Vagina (tissue), 2 donors: ENCODE results near the gene SMAD6. TPM values are rescaled to one million over a fixed set of nuclear protein-coding genes. Genes with fewer than 3 reads are reported as not detected.
A peak's percentile ranks its signal among the peaks of the same experiment; 100 is the strongest.

Source experiments
- DNase-seq, 2 donors: peaks; one replicate each; pipeline ENCODE4 v3.0.0-alpha.2; 2017; ENCODE audit errors: extremely low spot score in 2 of 2
- H3K27ac ChIP-seq: fragments of 200-600 bp; sonication (generic); one replicate; pipeline ENCODE4 v1.5.1; 2019
- H3K27me3 ChIP-seq: fragments of 200-600 bp; sonication (generic); one replicate; pipeline ENCODE4 v1.5.1; 2019
- H3K36me3 ChIP-seq, 2 donors: fragments of 200-600 bp; sonication (generic); one replicate each; pipeline ENCODE4 v1.5.1; 2017 to 2019
- H3K4me1 ChIP-seq: fragments of 200-600 bp; sonication (generic); one replicate; pipeline ENCODE4 v1.5.1; 2019
- H3K4me3 ChIP-seq, 2 donors: fragments of 200-600 bp; sonication (generic); 1 replicate in 1 of 2; 2 replicates in 1 of 2; pipeline ENCODE4 v1.5.1; 2016 to 2019
- H3K9me3 ChIP-seq: fragments of 200-600 bp; sonication (generic); one replicate; pipeline ENCODE4 v1.5.1; 2019
- POLR2A ChIP-seq, 2 donors: fragments of 450-650 bp; IDR thresholded peaks; one replicate each; pipeline ENCODE4 v1.6.1; 2017; ENCODE audit warnings: antibody characterized with exemption in 2 of 2, mild to moderate bottlenecking in 2 of 2, moderate library complexity in 2 of 2
- POLR2AphosphoS5 ChIP-seq, 2 donors: sonication (generic); formaldehyde crosslinking; IDR thresholded peaks; one replicate each; pipeline ENCODE4 v1.9.0; 2017; ENCODE audit warnings: antibody characterized with exemption in 2 of 2, mild to moderate bottlenecking in 2 of 2, low read depth in 1 of 2; ENCODE audit not compliant: insufficient read depth in 1 of 2
- intact Hi-C: fragments of 100-400 bp; cut with DNase I; formaldehyde crosslinking; loops from one replicate; pipeline ENCODE4 v1.15.1; 2023
- total RNA-seq: library from RNA; depleted of rRNA; stranded (reverse); fragments of >200 nt; gene quantifications from one replicate; pipeline ENCODE4 v1.2.3, GENCODE V29; 2016
- TF ChIP-seq, protein P1 (sequence below), 3 experiments: fragments of 450-650 bp in 2 of 3; fragments of 200-600 bp in 1 of 3; sonication (generic) in 1 of 3; IDR thresholded peaks; one replicate each; pipeline ENCODE4 v1.5.1; 2017 to 2019; ENCODE audit warnings: antibody characterized with exemption in 3 of 3, mild to moderate bottlenecking in 2 of 3, moderate library complexity in 2 of 3

Gene SMAD6
- total RNA-seq, 1 donor from 2014 or later = 28.5 TPM

DNA sequence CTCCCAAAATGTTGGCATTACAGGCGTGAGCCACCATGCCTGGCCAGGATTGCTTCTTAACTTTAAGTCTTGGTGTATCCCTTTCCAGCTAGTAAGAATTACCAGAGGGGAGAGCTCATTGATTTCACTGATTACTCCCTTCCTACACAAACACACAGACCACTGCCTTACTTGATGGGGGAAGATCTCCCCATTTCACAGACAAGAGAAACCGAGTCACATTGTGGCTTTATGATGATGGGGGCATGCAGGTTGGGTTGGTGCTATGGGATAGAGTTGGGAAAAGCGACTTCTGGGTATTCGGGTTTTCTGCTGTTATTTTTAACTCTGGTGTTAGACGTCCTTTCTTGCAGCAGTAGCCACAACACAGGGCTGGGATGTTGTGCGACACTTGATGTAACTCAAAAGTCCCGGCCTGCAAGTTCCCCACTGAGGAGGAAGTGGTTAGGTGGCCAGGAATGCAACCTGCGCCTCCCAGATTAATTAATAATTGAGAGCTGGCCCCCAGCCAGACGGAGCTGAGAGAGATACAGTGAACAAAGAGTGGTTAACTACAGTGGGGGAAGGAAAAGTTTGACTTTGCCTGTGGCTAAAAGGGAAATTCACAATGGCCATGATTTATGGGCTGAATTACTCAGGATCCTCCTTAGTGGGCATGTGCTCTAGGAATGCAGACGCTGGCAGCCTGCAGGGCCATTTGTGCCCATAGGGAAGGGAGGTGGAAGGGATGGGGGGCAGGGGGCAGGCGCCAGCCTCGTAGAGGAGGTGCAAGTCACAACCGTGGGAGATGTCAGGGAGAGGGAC, 63.6 kb downstream of the SMAD6 start:
- Histone ChIP-seq H3K4me1 (peaks cover 60% of the 10 kb centered on the region), H3K4me3 (no peak overlapping the region), H3K9me3 (no peaks in the 10 kb centered on the region), H3K27me3 (no peaks in the 10 kb centered on the region), H3K27ac (peak overlapping the region; percentile 21), H3K36me3 (no peaks in the 10 kb centered on the region)
- intact Hi-C loops = no loop called here
- TF ChIP-seq POLR2AphosphoS5 (IDR thresholded peaks at IDR 0.05; ENCODE audit: insufficient read depth in 1 of 2, low read depth in 1 of 2) (peak in 1 of 2 donors; percentile 7), POLR2A (IDR thresholded peaks at IDR 0.05) (no peak)
- no peak for DNase-seq

DNA sequence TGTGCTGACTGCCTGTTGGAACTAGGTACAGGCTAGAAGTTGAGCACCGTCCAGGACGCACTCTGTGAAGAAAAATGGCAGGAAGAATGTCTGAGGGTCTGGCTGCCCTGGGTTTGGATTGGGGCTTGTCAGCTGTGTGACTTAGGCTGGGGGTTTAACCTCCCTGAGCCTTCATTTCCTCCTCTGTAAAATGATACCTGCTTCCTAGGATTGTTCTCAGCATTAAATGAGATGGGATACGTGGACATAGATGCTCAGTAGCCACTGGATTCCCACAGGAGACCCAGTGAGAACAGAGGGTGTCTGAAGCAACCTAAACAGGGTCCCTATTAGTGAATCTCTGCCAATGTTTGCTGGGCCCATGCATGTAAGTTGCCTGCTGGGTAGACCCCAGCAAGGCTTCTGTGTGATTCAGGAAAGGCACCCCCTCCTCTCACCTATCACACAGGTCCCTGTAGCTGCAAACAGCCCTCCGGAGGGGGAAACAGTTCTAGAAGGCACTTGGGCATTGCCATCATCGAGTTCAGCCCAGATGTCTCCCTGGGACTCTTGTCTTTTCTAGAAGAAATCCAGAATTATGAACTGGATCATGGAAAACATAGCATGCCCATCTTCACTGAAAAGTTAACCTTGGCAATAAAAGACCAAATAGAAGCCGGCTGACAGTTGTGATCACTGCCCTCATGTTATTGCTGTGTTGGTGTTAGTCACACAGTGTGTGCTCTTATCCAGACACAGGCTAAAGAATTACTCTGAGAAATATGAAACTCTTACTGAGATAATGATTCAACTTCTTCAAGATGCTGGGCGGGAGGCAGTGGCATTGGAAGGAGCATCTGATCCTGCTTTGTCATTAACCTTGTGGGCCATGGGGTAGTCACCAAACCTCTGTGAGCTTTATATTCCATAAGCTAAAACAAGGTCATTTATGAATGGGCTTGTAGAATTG, 64.5 kb downstream of the SMAD6 start:
- no peaks in the 10 kb centered on the region for H3K9me3 ChIP-seq
- intact Hi-C loops = no loop called here
- TF ChIP-seq POLR2A (IDR thresholded peaks at IDR 0.05) (no peak), POLR2AphosphoS5 (IDR thresholded peaks at IDR 0.05; ENCODE audit: insufficient read depth in 1 of 2, low read depth in 1 of 2) (no peak)
- TF ChIP-seq, protein P1, sequence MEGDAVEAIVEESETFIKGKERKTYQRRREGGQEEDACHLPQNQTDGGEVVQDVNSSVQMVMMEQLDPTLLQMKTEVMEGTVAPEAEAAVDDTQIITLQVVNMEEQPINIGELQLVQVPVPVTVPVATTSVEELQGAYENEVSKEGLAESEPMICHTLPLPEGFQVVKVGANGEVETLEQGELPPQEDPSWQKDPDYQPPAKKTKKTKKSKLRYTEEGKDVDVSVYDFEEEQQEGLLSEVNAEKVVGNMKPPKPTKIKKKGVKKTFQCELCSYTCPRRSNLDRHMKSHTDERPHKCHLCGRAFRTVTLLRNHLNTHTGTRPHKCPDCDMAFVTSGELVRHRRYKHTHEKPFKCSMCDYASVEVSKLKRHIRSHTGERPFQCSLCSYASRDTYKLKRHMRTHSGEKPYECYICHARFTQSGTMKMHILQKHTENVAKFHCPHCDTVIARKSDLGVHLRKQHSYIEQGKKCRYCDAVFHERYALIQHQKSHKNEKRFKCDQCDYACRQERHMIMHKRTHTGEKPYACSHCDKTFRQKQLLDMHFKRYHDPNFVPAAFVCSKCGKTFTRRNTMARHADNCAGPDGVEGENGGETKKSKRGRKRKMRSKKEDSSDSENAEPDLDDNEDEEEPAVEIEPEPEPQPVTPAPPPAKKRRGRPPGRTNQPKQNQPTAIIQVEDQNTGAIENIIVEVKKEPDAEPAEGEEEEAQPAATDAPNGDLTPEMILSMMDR (IDR thresholded peaks at IDR 0.05) = no peak
- peak overlapping the region; percentile 21 for H3K27ac ChIP-seq
- peaks cover 60% of the 10 kb centered on the region for H3K4me1 ChIP-seq
- H3K36me3 ChIP-seq = no peaks in the 10 kb centered on the region
- H3K27me3 ChIP-seq = no peaks in the 10 kb centered on the region
- DNase-seq = no peak
- H3K4me3 ChIP-seq = no peak overlapping the region

DNA sequence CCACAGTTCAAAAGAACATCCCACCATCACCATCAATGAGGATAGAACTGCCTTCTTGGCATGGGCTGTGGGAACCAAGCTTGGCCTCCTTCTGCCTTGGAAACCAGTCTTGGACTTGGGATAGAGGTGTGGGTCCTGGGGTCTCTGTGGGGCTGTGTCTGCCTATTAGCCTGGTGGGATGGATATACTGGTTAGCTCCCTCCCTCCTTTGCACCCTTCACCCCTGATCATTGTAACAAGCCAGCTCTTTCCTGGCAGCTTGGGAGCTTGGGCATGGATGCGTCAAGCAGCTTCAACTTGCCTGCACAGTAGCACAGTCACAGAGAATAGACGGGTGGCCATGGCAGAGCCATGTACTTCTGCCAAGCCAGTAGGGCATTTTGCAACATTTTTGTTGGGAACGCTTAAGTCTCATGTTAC, 65.2 kb downstream of the SMAD6 start:
- H3K4me1 ChIP-seq = peaks cover 54% of the 10 kb centered on the region
- no peak overlapping the region for H3K27ac ChIP-seq
- TF ChIP-seq POLR2AphosphoS5 (IDR thresholded peaks at IDR 0.05; ENCODE audit: insufficient read depth in 1 of 2, low read depth in 1 of 2) (no peak), POLR2A (IDR thresholded peaks at IDR 0.05) (no peak)
- TF ChIP-seq, protein P1 (IDR thresholded peaks at IDR 0.05) = no peak
- DNase-seq = no peak
- H3K4me3 ChIP-seq = no peak overlapping the region
- no peaks in the 10 kb centered on the region for H3K9me3 ChIP-seq
- no peaks in the 10 kb centered on the region for H3K36me3 ChIP-seq
- H3K27me3 ChIP-seq = no peaks in the 10 kb centered on the region
- intact Hi-C loops = no loop called here

DNA sequence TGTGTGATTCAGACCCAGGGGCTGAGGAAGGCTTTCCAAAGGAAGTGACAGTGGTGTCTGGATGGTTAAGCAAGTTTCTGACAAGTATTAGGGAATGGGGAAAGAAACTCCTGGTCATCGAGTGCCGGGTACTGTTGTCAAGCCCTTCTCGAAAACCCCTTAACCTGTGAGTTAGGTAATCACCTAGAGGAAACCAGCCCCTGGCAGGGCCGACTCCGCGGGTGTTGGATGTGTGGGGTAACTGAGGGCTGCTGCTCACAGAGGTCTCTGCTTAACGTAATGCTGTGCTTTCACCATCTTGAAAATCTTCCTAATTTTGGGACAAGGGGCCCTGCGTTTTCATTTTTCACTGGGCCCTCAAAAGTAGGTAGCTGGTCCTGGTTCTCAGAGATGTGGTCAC, 67.0 kb downstream of the SMAD6 start:
- Histone ChIP-seq H3K4me1 (peaks cover 55% of the 10 kb centered on the region), H3K9me3 (no peaks in the 10 kb centered on the region), H3K27ac (no peak overlapping the region), H3K27me3 (no peaks in the 10 kb centered on the region), H3K36me3 (no peaks in the 10 kb centered on the region), H3K4me3 (no peak overlapping the region)
- intact Hi-C loops = no loop called here
- TF ChIP-seq, protein P1 (IDR thresholded peaks at IDR 0.05) = no peak
- no peak for TF ChIP-seq POLR2AphosphoS5 (IDR thresholded peaks at IDR 0.05; ENCODE audit: insufficient read depth in 1 of 2, low read depth in 1 of 2)
- no peak for TF ChIP-seq POLR2A (IDR thresholded peaks at IDR 0.05)
- DNase-seq = no peak

DNA sequence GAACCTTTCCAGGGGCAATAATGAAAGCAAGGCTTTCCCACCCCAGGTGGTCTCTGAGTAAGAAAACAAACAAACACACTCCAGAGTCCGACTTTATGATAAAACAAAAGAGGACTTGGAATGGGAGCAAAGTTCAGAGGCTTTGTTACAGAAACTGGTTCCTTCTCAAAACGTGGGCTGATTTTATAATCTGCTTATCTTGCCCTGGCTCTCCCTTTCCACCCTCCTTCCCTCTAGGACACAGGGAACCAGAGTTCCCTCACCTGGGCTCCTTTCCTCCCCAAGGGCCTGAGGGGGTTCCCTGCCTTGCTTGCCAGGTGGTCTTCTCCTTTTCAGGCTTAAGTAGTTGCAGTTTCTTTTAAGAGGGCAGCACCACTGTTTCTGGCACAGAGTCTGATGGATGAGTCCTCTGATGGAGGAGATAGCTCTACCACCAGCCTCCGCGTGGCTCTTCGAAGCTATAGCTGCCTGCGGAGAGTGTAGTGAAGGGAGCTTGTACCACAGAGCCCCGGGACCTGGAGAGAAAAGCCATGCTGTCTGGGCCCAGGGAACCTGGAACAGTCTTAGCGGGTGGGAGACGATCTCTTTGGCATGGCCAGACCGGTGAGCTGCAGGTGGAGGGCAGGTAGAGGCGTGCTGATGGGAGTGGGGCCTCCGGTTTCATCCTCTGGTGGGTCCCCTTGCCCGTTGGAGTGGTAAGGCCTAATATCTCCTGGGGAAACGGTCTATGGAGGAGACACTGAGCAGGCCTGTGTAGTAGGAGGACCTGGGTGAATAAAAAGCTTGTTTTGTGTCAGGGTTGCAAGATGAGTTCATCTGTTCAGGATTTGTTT, 68.7 kb downstream of the SMAD6 start:
- intact Hi-C loops = loop anchor here (5.0 kb wide), 1 partner anchor 63 kb away; no protein-coding TSS in a partner anchor
- Histone ChIP-seq H3K27me3 (no peaks in the 10 kb centered on the region), H3K4me3 (no peak overlapping the region), H3K36me3 (no peaks in the 10 kb centered on the region), H3K27ac (no peak overlapping the region), H3K9me3 (no peaks in the 10 kb centered on the region), H3K4me1 (peaks cover 52% of the 10 kb centered on the region)
- TF ChIP-seq POLR2AphosphoS5 (IDR thresholded peaks at IDR 0.05; ENCODE audit: insufficient read depth in 1 of 2, low read depth in 1 of 2) (no peak), POLR2A (IDR thresholded peaks at IDR 0.05) (no peak)
- TF ChIP-seq, protein P1 (IDR thresholded peaks at IDR 0.05) = no peak
- DNase-seq = no peak
